ENCODE data around the gene TDRD10. TPM values are rescaled to one million over a fixed set of nuclear protein-coding genes. Genes with fewer than 3 reads are reported as not detected.
A peak's percentile ranks its signal among the peaks of the same experiment; 100 is the strongest.

Gene TDRD10
- total RNA-seq, 3 donors from 2014 or later (not counting 1 experiment from before 2014, with no cell fraction given), result 0.38 TPM; not detected in 2

GRCh38 chr1:154586641-154587040 lies 84.6 kb downstream of the TDRD10 start:
- Mint-ChIP-seq H3K4me1 (no peaks in the 10 kb centered on the region), H3K9me3 (no peaks in the 10 kb centered on the region), H3K4me3 (no peak overlapping the region), H3K36me3 (peaks cover 28% of the 10 kb centered on the region), H3K27ac (peak overlapping the region in 1 of 2 donors; percentile 33), H3K27me3 (ENCODE audit: low read depth in 2 of 2) (no peaks in the 10 kb centered on the region)
- Histone ChIP-seq H3K27ac (ENCODE audit: low read length) (no peak overlapping the region), H3K9me3 (ENCODE audit: control insufficient read depth, insufficient read depth, low read length) (no peaks in the 10 kb centered on the region), H3K4me1 (ENCODE audit: control insufficient read depth, insufficient read depth, low read length) (no peaks in the 10 kb centered on the region), H3K27me3 (ENCODE audit: control insufficient read depth, insufficient read depth, low read length) (no peaks in the 10 kb centered on the region), H3K36me3 (ENCODE audit: control insufficient read depth, insufficient read depth, low read length) (peaks cover 100% of the 10 kb centered on the region), H3K4me3 (ENCODE audit: low read length) (no peak overlapping the region)
- TF ChIP-seq CTCF (IDR thresholded peaks at IDR 0.05), result no peak
- ATAC-seq, result no peak
- WGBS (ENCODE audit: insufficient coverage), result 97% methylated on average over 5 of the region's 6 CpGs
- intact Hi-C loops (cut with micrococcal nuclease), result no loop called here
- DNase-seq, result no peak

- no peaks in the 10 kb centered on the region for H3K9me3 Mint-ChIP-seq
- peaks cover 5% of the 10 kb centered on the region in 2 donors for H3K4me1 Mint-ChIP-seq
- no peaks in the 10 kb centered on the region for H3K27me3 ChIP-seq (ENCODE audit: control insufficient read depth, insufficient read depth, low read length)
- TF ChIP-seq CTCF (IDR thresholded peaks at IDR 0.05), result no peak
- intact Hi-C loops (cut with micrococcal nuclease), result no loop called here
- no peaks in the 10 kb centered on the region for H3K27me3 Mint-ChIP-seq (ENCODE audit: low read depth in 2 of 2)
- ATAC-seq (no peak), DNase-seq (no peak)
- WGBS (ENCODE audit: insufficient coverage), result 87% methylated on average over 9 of the region's 10 CpGs
- H3K4me3 Mint-ChIP-seq, result no peak overlapping the region
- no peak overlapping the region for H3K27ac ChIP-seq (ENCODE audit: low read length)
- no peak overlapping the region for H3K27ac Mint-ChIP-seq
- H3K4me1 ChIP-seq (ENCODE audit: control insufficient read depth, insufficient read depth, low read length), result no peaks in the 10 kb centered on the region
- peaks cover 93% of the 10 kb centered on the region for H3K36me3 ChIP-seq (ENCODE audit: control insufficient read depth, insufficient read depth, low read length)
- no peaks in the 10 kb centered on the region for H3K9me3 ChIP-seq (ENCODE audit: control insufficient read depth, insufficient read depth, low read length)
- H3K4me3 ChIP-seq (ENCODE audit: low read length), result no peak overlapping the region
- H3K36me3 Mint-ChIP-seq, result peaks cover 42% of the 10 kb centered on the region
Observed at GRCh38 chr1:154589780-154590179, 87.8 kb downstream of the TDRD10 start.

GRCh38 chr1:154590756-154591155 lies 88.7 kb downstream of the TDRD10 start:
- Histone ChIP-seq H3K27me3 (ENCODE audit: control insufficient read depth, insufficient read depth, low read length) (no peaks in the 10 kb centered on the region), H3K4me3 (ENCODE audit: low read length) (no peak overlapping the region), H3K4me1 (ENCODE audit: control insufficient read depth, insufficient read depth, low read length) (no peaks in the 10 kb centered on the region), H3K9me3 (ENCODE audit: control insufficient read depth, insufficient read depth, low read length) (no peaks in the 10 kb centered on the region), H3K27ac (ENCODE audit: low read length) (no peak overlapping the region), H3K36me3 (ENCODE audit: control insufficient read depth, insufficient read depth, low read length) (peaks cover 91% of the 10 kb centered on the region)
- DNase-seq (no peak), ATAC-seq (no peak)
- no peak overlapping the region for H3K4me3 Mint-ChIP-seq
- no peak for TF ChIP-seq CTCF (IDR thresholded peaks at IDR 0.05)
- peaks cover 5% of the 10 kb centered on the region in 2 donors for H3K4me1 Mint-ChIP-seq
- peaks cover 36% of the 10 kb centered on the region for H3K36me3 Mint-ChIP-seq
- no peaks in the 10 kb centered on the region for H3K27me3 Mint-ChIP-seq (ENCODE audit: low read depth in 2 of 2)
- no peak overlapping the region for H3K27ac Mint-ChIP-seq
- WGBS (ENCODE audit: insufficient coverage), result 89% methylated on average over 2 of the region's 5 CpGs
- no peaks in the 10 kb centered on the region for H3K9me3 Mint-ChIP-seq
- intact Hi-C loops (cut with micrococcal nuclease), result no loop called here

- H3K4me1 ChIP-seq (ENCODE audit: control insufficient read depth, insufficient read depth, low read length), result no peaks in the 10 kb centered on the region
- no peak overlapping the region for H3K4me3 ChIP-seq (ENCODE audit: low read length)
- TF ChIP-seq CTCF (IDR thresholded peaks at IDR 0.05), result no peak
- no peak overlapping the region for H3K4me3 Mint-ChIP-seq
- H3K27ac Mint-ChIP-seq, result no peak overlapping the region
- H3K9me3 ChIP-seq (ENCODE audit: control insufficient read depth, insufficient read depth, low read length), result no peaks in the 10 kb centered on the region
- peaks cover 5% of the 10 kb centered on the region in 2 donors for H3K4me1 Mint-ChIP-seq
- DNase-seq (no peak), ATAC-seq (no peak)
- H3K27me3 Mint-ChIP-seq (ENCODE audit: low read depth in 2 of 2), result no peaks in the 10 kb centered on the region
- H3K27ac ChIP-seq (ENCODE audit: low read length), result no peak overlapping the region
- H3K27me3 ChIP-seq (ENCODE audit: control insufficient read depth, insufficient read depth, low read length), result no peaks in the 10 kb centered on the region
- H3K36me3 Mint-ChIP-seq, result peaks cover 35% of the 10 kb centered on the region
- WGBS (ENCODE audit: insufficient coverage), result 97% methylated on average over 7 of the region's 7 CpGs
- H3K9me3 Mint-ChIP-seq, result no peaks in the 10 kb centered on the region
- peaks cover 90% of the 10 kb centered on the region for H3K36me3 ChIP-seq (ENCODE audit: control insufficient read depth, insufficient read depth, low read length)
- intact Hi-C loops (cut with micrococcal nuclease), result no loop called here
Observed at GRCh38 chr1:154591206-154591605, 89.2 kb downstream of the TDRD10 start.
